ENCODE data around the gene G0S2.
A peak's percentile ranks its signal among the peaks of the same experiment; 100 is the strongest.
"Not testable (repeated sequence)": the region's sequence is repeated elsewhere in the genome, so short reads cannot be mapped to it uniquely, and the experiment has no call there.

Gene G0S2

GRCh38 chr1:209685821-209686220 is 10.6 kb downstream of the G0S2 start:
- peak in 1 of 2 donors; percentile 59 for DNase-seq

DNA sequence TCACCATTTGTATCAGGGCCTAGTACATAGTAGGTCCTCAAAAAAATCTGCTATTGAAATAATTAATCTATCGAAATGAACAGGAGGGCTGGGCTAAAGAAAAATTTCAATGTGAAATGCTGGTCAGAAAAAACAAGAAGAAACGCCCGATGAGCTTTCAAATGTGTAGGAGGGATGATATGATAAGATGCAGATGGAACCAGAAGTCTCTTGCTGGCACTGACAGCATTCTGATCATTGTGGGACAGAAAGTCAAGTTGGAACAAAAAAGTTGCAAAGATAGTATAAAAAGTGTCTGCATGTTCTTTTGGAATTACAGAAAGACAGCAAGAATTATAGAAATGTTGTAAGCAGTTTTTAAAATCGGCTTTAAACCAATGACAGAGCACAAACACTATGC is 11.1 kb downstream of the G0S2 start:
- DNase-seq = no peak

DNA sequence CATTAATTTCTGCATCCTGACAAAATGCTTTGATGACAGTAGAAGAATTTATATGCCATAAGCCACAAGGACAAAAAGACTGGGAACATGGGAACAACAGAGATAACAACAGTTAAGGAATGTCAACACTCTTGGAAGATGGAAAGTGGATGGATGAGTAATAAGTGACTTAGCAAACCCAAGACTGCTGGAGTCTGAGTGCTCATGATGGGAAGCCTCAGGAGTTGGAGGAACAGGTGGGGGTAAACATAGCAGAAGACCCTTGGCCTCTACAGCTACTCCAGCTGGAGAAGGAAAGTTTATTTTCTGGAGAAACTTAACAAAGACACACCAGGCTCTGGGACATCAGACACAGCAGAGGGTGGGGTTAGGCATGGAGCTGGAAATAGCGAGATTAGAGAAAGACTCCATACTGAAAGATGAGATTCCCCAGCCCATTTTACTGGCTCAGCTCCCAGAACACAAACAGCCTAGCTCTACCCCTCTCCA is 13.6 kb downstream of the G0S2 start:
- DNase-seq = no peak

DNA sequence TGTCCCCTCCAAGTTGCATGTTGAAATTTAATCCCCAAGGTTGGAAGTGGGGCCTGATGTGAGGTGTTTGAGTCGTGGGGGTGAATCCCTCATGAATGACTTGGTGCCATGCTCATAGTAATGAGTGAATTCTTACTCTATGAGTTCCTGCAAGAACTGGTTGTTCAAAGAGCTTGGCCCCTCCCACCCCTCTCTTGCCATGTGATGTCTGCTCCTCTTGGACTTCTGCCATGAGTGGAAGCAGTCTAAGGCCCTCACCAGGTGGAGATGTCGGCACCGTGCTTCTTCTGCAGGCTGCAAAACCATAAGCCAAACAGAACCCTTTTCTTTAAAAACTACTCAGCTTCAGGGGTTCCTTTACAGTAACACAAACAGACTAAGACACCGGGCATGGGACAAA is 14.3 kb downstream of the G0S2 start:
- DNase-seq = no peak

- DNase-seq = no peak
Measured at GRCh38 chr1:209691237-209691636, 16.0 kb downstream of the G0S2 start.

- no peak for DNase-seq
Measured at GRCh38 chr1:209692296-209692695, 17.1 kb downstream of the G0S2 start.

DNA sequence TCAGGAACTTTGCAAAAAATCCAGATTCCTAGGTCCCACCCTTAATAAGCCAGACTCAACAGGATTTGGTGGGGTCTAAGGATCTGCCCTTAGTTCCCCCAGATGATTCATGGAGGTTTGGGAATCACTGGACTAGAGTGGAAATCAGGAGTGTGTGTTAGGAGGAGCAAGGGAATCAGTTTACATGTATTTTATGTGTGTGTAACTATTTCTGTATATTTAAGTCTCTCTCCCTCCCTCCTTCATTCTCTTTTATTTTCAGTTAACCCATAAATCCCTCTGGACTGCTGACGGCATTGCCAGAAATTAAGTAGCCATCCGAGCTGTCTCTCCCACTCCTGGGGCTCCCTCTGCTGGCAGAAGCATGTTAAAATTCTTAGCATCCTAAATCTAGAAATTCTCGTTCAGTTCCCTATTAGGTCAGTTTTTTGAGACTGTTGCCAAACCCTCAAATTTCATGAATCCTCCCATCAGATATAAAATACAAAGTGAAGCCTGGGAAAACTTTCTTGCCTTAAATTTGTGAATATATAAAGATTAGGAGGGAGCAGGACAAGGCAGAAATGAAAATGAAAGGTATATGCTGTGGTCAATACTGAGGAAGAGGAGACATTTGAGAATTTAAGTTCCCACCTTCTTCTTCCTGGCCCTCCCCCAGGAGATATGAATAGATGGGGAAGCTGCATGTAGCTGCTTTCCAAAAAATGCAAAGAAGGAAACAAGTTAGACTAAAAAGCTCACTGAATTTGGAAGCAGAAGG is 17.7 kb downstream of the G0S2 start:
- DNase-seq = peak; percentile 71 to 72

DNA sequence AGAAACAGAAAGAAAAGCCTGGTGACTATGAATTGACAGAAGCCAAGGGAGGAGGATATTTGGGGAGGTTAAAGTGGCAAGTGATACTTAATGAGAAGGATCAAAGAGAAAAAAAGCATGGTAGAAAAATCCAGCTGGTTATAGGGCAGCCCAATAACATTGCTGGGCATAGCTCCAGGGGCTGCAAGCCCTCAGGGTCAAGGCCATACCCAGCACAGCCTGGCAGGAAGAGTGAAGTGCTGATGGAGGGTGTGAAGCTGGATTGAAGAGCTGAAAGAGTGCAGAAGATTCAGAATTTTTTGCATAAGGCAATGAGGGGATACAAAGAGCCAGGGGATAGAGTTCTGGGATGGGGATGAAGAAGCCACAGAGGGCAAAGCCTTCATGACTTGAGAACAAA is 21.5 kb downstream of the G0S2 start:
- DNase-seq = no peak

GRCh38 chr1:209697126-209697525 is 21.9 kb downstream of the G0S2 start:
- no peak for DNase-seq

DNA sequence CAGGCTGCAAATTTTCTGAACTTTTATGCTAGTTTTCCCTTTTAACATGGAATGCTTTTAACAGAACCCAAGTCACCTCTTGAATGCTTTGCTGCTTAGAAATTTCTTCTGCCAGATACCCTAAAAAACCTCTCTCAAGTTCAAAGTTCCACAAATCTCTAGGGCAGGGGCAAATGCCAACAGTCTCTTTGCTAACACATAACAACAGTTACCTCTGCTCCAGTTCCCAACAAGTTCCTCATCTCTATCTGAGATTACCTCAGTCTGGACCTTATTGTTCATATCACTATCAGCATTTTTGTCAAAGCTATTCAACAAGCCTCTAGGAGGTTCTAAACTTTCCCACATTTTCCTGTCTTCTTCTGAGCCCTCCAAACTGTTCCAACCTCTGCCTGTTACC is 25.5 kb downstream of the G0S2 start:
- not testable (repeated sequence) for DNase-seq

- no peak for DNase-seq
Measured at GRCh38 chr1:209702832-209703231, 27.6 kb downstream of the G0S2 start.

GRCh38 chr1:209703834-209704504 is 28.8 kb downstream of the G0S2 start:
- no peak for DNase-seq

GRCh38 chr1:209704584-209704983 is 29.4 kb downstream of the G0S2 start, which contains the start of gene HSD11B1:
Gene HSD11B1 (plus strand): TSS chr1:209704846. CDS start chr1:209704943, 97 bp downstream.
- DNase-seq = no peak

DNA sequence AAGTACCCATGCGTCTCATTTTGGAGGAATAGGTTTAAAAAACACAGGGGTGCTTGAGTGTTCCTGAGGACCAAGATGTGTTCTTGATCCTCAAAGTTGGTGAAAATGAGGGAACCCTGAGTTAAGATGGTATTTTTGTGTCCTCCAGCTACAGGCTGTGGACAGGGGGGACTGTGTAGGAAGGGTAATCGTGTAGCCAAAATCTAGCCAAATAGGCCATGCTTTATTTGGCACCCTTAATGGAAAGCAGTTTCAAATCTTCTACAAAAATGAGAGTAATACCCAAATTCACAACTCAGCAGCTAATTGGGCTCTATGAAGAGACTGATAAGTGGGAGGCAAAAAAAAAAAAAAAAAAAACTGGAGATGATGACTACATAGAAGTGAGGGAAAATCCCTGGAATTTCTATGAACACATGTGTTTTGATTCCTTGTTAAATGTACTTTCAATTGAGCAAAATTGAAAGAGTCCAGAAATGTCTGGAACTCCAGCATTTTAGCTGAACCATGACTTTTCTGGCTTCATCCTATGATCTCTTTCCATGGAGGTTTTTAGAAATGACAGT is 29.9 kb downstream of the G0S2 start:
- DNase-seq = no peak

DNA sequence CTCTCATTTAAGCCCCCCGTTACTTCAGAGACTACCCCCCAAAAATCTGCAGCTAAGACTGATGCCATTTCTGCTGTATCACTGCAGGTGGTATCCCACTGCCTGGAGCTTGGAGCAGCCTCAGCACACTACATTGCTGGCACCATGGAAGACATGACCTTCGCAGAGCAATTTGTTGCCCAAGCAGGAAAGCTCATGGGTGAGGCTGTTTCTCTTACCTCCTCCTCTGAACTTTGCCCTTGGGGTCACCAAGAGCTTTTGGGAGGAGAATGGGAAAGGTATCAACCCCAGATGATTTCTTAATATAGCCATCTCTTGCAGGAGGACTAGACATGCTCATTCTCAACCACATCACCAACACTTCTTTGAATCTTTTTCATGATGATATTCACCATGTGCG is 31.4 kb downstream of the G0S2 start:
- no peak for DNase-seq

- DNase-seq = no peak
Measured at GRCh38 chr1:209707308-209707707, 32.1 kb downstream of the G0S2 start.

DNA sequence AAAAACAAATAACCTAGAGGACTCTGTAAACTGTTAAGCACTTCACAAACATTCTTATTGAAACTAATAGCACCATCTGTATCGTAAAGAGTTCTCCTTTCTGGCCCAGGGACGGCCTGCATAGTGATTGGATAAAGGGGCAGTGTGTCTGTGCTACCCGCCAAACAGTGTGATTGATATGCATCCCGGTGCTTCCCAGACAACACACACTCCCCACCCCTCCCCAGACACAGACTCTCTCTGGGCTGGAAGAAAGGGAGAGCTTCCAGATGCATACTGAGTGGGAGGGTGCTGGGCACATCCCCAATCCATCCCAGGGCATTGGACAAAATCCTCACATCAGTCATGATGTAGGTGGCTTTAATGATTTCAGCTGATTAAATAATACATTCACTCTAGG is 33.1 kb downstream of the G0S2 start:
- DNase-seq = no peak

DNA sequence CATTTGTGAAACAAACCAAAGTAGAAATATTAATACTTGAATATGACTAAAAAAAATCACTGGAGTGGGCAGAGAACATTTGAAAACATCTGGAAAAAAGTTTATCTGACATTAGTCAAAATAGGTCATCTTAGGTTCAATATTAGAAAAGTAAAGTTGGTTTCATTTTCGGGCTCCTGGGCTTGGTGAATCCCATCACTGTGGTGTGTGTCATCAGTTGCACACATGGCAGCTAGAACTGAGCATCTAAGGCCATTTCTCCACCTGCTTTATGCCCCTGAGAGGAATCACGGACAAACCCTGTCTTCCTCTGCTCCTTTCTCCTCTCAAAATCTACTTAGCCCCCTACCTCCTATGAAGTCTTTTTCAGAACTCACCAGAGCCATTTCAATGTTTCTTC is 34.9 kb downstream of the G0S2 start:
- DNase-seq = no peak

GRCh38 chr1:209710847-209711246 is 35.6 kb downstream of the G0S2 start:
- DNase-seq = no peak

DNA sequence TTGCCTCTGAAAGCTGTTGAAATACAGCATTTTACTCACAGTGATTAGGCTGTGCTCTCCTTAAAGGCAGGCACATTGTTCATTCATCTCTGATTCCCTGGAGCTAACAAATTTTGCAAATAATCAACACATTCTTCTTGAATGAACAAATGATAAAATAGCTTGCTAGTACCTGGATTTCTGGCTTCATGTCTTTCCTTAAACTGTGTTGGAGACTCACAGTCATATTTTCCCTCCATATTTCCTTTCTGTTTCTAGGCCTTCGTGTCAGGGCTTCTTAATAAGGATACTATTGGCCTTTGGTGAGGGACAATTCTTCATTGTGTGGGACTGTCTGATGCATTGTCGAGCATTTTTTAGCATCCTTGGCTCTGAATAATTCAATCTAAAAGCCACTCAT is 39.1 kb downstream of the G0S2 start:
- DNase-seq = no peak

DNA sequence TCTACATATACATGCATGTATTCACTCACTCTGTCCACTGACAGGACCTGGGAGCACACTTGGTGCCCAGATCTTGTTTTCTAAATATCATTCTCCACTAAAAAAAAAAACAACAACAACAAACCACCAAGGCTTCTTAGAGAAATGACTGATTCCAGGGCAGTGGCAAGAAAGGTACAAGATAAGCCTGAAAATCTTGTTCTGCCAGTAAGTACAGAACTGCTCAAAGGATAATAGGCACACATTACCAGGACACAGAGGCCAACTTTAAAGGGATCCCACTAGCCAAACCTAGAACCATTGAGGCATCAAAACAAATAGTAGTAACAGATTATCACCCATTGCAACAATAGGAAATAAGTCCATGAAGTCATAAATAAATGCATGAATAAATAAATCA is 40.1 kb downstream of the G0S2 start:
- no peak for DNase-seq

DNA sequence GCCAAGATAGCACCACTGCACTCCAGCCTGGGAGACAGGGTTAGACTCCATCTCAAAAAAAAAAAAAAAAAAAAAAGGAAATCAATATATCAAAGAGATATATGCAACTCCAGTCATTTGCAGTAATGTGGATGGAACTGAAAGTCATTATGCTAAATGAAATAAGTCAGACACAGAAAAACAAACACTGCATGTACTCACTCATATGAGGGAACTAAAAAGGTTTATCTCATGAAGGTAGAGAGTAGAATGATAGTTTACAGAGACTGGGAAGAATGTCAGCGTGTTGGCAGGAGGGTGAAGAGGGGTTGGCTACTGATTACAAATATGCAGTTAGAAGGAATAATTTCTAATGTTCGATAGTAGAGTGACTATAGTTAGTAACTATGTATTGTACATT is 42.6 kb downstream of the G0S2 start:
- DNase-seq = no peak

- no peak for DNase-seq
Measured at GRCh38 chr1:209720326-209720725, 45.1 kb downstream of the G0S2 start.

DNA sequence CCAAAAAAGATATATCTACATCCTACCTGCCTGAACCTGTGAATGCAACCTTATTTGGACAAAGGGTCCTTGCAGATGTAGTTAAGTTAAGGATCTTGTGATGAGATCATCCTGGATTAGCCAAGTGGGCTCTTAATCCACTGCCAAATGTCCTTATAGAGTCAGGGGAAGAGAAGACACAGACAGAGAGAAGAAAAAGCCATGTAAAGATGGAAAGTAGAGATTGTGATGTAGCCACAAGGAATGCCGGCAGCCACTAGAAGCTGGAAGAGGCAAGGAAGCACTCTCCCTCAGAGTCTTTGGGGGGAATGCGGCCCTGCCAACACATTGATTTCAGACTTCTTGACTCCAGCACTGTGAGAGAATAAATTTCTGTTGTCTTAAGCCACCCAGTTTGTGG is 45.6 kb downstream of the G0S2 start:
- DNase-seq = no peak
